K562 (cell line): ENCODE measurements around the gene PLEKHG5. TPM values are rescaled to one million over a fixed set of nuclear protein-coding genes. Genes with fewer than 3 reads are reported as not detected.

Experiments
- CC2D1A ChIP-seq: fragments of 450-650 bp; IDR thresholded peaks from 2 replicates; pipeline ENCODE4 v1.6.1; 2017; ENCODE audit warnings: mild to moderate bottlenecking
- FOS ChIP-seq: IDR thresholded peaks from 3 replicates; pipeline ENCODE4 v1.6.1; 2011; ENCODE audit not compliant: insufficient read length; ENCODE audit errors: extremely low read depth
- GABPB1 ChIP-seq: sonication (generic); formaldehyde crosslinking; IDR thresholded peaks from 2 replicates; pipeline ENCODE4 v1.8.0; 2022; ENCODE audit warnings: mild to moderate bottlenecking, missing genetic modification reagents
- JUND ChIP-seq, 2 experiments: IDR thresholded peaks; 2 replicates in 1 of 2; 3 replicates in 1 of 2; pipeline ENCODE4 v1.6.1; 2011; ENCODE audit warnings: borderline replicate concordance in 2 of 2, low read depth in 2 of 2, low read length in 2 of 2, improper control_type of control experiment in 1 of 2, missing biosample characterization in 1 of 2, missing genetic modification characterization in 1 of 2, missing genetic modification reagents in 1 of 2
- KLF13 ChIP-seq: fragments of 450-650 bp; IDR thresholded peaks from 2 replicates; pipeline ENCODE4 v1.6.1; 2016; ENCODE audit warnings: missing genetic modification characterization, low read depth, mild to moderate bottlenecking, missing compliant biosample characterization, moderate library complexity, borderline replicate concordance
- KLF16 ChIP-seq: IDR thresholded peaks from 2 replicates; pipeline ENCODE4 v1.6.1; 2016; ENCODE audit warnings: antibody characterized with exemption
- LARP7 ChIP-seq: fragments of 450-650 bp; IDR thresholded peaks from 2 replicates; pipeline ENCODE4 v1.6.1; 2016
- MAFG ChIP-seq: fragments of 450-650 bp; conservative IDR thresholded peaks from 2 replicates; pipeline ENCODE4 v1.6.1; 2016; ENCODE audit warnings: missing genetic modification characterization, missing compliant biosample characterization
- NFE2L1 ChIP-seq: fragments of 450-650 bp; IDR thresholded peaks from 2 replicates; pipeline ENCODE4 v1.6.1; 2016; ENCODE audit warnings: missing genetic modification characterization, low read depth, mild to moderate bottlenecking, missing compliant biosample characterization, moderate library complexity, borderline replicate concordance
- NR2C2 ChIP-seq, 2 experiments: fragments of 200-800 bp in 1 of 2; sonication (Bioruptor generic) in 1 of 2; sonication (generic) in 1 of 2; formaldehyde crosslinking in 1 of 2; IDR thresholded peaks; 2 replicates each; pipeline versions ENCODE4 v1.6.1 to v1.8.0; 2016 to 2022; ENCODE audit warnings: mild to moderate bottlenecking in 1 of 2, missing compliant biosample characterization in 1 of 2, missing genetic modification characterization in 1 of 2, missing genetic modification reagents in 1 of 2
- PATZ1 ChIP-seq: fragments of 250-450 bp; sonication (Bioruptor Pico); IDR thresholded peaks from 2 replicates; pipeline ENCODE4 v1.5.0; 2020; ENCODE audit warnings: mild to moderate bottlenecking, borderline replicate concordance
- PHB2 ChIP-seq: fragments of 450-650 bp; IDR thresholded peaks from 2 replicates; pipeline ENCODE4 v1.6.1; 2017; ENCODE audit warnings: low read depth
- POLR2A ChIP-seq: fragments of 450-650 bp; conservative IDR thresholded peaks from 2 replicates; pipeline ENCODE4 v1.6.1; 2016
- POLR2AphosphoS2 ChIP-seq: IDR thresholded peaks from 2 replicates; pipeline ENCODE4 v1.6.1; 2012; ENCODE audit warnings: low read length, improper control_type of control experiment
- POU5F1 ChIP-seq: fragments of 150-350 bp; IDR thresholded peaks from 2 replicates; pipeline ENCODE4 v1.6.1; 2014; ENCODE audit warnings: borderline replicate concordance, low read length, low read depth, mild to moderate bottlenecking; ENCODE audit not compliant: partially characterized antibody
- RHOXF2B ChIP-seq: fragments of 250-450 bp; sonication (Bioruptor Pico); conservative IDR thresholded peaks from 2 replicates; pipeline ENCODE4 v1.5.1; 2021
- SMAD4 ChIP-seq: fragments of 250-450 bp; sonication (Bioruptor Pico); conservative IDR thresholded peaks from 2 replicates; pipeline ENCODE4 v1.8.0; 2021; ENCODE audit warnings: inconsistent platforms, mild to moderate bottlenecking, moderate library complexity
- SMC3 ChIP-seq: conservative IDR thresholded peaks from 2 replicates; pipeline ENCODE4 v1.6.1; 2011; ENCODE audit warnings: low read depth, low read length, improper control_type of control experiment; ENCODE audit not compliant: insufficient read depth
- XRCC5 ChIP-seq: fragments of 200-400 bp; formaldehyde crosslinking; IDR thresholded peaks from 2 replicates; pipeline ENCODE4 v1.6.1; 2017; ENCODE audit warnings: low read depth, mild to moderate bottlenecking, low read length
- YY1 ChIP-seq, 3 experiments: IDR thresholded peaks; 2 replicates each; pipeline ENCODE4 v1.6.1; 2011; ENCODE audit warnings: low read length in 2 of 3, mild to moderate bottlenecking in 2 of 3, moderate library complexity in 2 of 3, borderline replicate concordance in 1 of 3, control low read depth in 1 of 3, low read depth in 1 of 3; ENCODE audit not compliant: insufficient read depth in 3 of 3, insufficient replicate concordance in 2 of 3, control insufficient read depth in 1 of 3, insufficient read length in 1 of 3; ENCODE audit errors: extremely low read depth in 1 of 3
- ZBTB7A ChIP-seq: IDR thresholded peaks from 2 replicates; pipeline ENCODE4 v1.6.1; 2011; ENCODE audit warnings: low read depth, mild to moderate bottlenecking, low read length, moderate library complexity, borderline replicate concordance; ENCODE audit not compliant: control insufficient read depth
- ZFP36 ChIP-seq: fragments of 150-350 bp; IDR thresholded peaks from 2 replicates; pipeline ENCODE4 v1.6.1; 2018; ENCODE audit warnings: low read length, low read depth; ENCODE audit not compliant: partially characterized antibody
- ZNF57 ChIP-seq: fragments of 450-650 bp; formaldehyde crosslinking; IDR thresholded peaks from 2 replicates; pipeline ENCODE4 v1.4.0; 2020; ENCODE audit warnings: mild to moderate bottlenecking, moderate library complexity
- ZNF695 ChIP-seq: fragments of 450-650 bp; formaldehyde crosslinking; IDR thresholded peaks from 2 replicates; pipeline ENCODE4 v1.4.0; 2020; ENCODE audit warnings: mild to moderate bottlenecking, moderate library complexity
- polyA plus RNA-seq, 8 experiments: library from polyadenylated mRNA; depleted of rRNA in 4 of 8; stranded (reverse) in 5 of 8; unstranded in 3 of 8; fragments of >200 nt; fragmentation: Nextera tagmentation in 2 of 8; fragmentation: Illumina TruSeq in 1 of 8; extraction: Ambion mirVana in 2 of 8; extraction: Trizol in 1 of 8; gene quantifications; 2 replicates each; pipeline versions ENCODE4 v1.2.1 to v1.2.3, GENCODE V29; 2011 to 2014; ENCODE audit warnings: inconsistent platforms in 1 of 8, missing spikeins in 1 of 8
- total RNA-seq, 7 experiments: library from RNA; depleted of rRNA in 6 of 7; stranded (reverse); fragments of >200 nt in 6 of 7; fragmentation: Illumina TruSeq in 2 of 7; extraction: Trizol in 2 of 7; gene quantifications; 2 replicates each; pipeline versions ENCODE4 v1.2.1 to v1.2.3, GENCODE V29; 2011 to 2021; ENCODE audit warnings: low replicate concordance in 1 of 7
- TF ChIP-seq, protein P1 (sequence below): fragments of 450-650 bp; formaldehyde crosslinking; IDR thresholded peaks from 2 replicates; pipeline ENCODE4 v1.4.0; 2020; ENCODE audit warnings: mild to moderate bottlenecking, moderate library complexity

The PLEKHG5 gene
- total and polyA plus RNA-seq, 9 of the 15 experiments (the other 6 are each of a cell fraction or from before 2014, with no cell fraction given): 0.04 to 0.29 (median 0.09) TPM; not detected in 3

DNA sequence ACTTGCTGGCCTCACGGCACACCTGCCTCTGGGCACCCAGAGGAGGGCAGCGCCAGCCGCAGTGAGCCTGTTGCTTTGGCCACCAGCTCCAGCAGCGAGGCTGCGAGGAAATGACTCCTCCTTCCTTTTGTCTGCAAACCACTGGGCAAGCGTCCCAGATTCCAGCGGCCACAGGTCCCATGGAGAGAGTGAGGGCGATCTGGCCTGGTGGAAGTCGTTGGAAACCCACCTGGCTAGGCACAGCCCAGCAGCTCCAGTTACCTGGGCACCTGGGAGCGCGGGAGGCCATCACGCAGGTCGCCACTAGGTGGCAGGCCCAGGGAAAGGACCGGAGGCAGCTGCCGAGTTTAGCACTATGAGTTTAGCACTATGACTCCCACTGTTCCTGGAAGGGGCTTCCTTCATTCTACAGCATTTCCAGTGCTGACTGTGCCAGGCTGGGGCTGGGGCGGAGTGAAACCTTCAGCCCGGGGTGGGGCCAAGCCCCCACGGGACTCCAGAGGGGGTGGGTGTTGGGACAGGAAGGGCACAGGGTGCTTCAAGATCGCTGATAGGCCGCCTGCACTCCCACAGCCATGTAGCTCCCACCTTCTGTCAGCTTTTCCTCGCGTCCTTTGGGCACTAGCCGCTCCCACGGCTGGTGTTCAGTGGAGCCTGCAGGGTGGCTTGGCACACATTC lies 68.0 kb downstream of the PLEKHG5 start (continued):
- TF ChIP-seq NFE2L1 (tag) (no peak), RHOXF2B (no peak), MAFG (tag) (no peak), PATZ1 (CRISPR knock-in tag) (no peak), LARP7 (no peak), KLF16 (peak; percentile 69), POU5F1 (peak; percentile 15), ZNF695 (no peak), YY1 (IDR thresholded peaks at IDR 0.05; ENCODE audit: borderline replicate concordance in 1 of 3, control insufficient read depth in 1 of 3, extremely low read depth in 1 of 3, insufficient read depth in 3 of 3, insufficient read length in 1 of 3, insufficient replicate concordance in 2 of 3, low read depth in 1 of 3, low read length in 2 of 3) (peak in 2 of 3 experiments; percentile 38 to 76), XRCC5 (peak; percentile 91), POLR2AphosphoS2 (no peak), POLR2A (no peak), PHB2 (no peak), JUND (IDR thresholded peaks at IDR 0.05; ENCODE audit: borderline replicate concordance, low read depth, low read length) (peak; percentile 27; the same call in 1 of the 2 replicates), JUND (tag; IDR thresholded peaks at IDR 0.05; ENCODE audit: borderline replicate concordance, low read depth, low read length) (no peak; the same call in 2 of the 3 replicates), ZFP36 (peak; percentile 20), ZNF57 (no peak), SMAD4 (no peak), CC2D1A (no peak), NR2C2 (CRISPR knock-in tag; IDR thresholded peaks at IDR 0.05) (no peak), NR2C2 (tag; IDR thresholded peaks at IDR 0.05) (no peak), KLF13 (tag) (no peak), SMC3 (peak; percentile 63), FOS (no peak), ZBTB7A (0 out of 2 replicates have a peak, but pooled peaks have one; percentile 24), GABPB1 (CRISPR knock-in tag) (peak; percentile 33; the same call in 1 of the 2 replicates)
- TF ChIP-seq, protein P1, sequence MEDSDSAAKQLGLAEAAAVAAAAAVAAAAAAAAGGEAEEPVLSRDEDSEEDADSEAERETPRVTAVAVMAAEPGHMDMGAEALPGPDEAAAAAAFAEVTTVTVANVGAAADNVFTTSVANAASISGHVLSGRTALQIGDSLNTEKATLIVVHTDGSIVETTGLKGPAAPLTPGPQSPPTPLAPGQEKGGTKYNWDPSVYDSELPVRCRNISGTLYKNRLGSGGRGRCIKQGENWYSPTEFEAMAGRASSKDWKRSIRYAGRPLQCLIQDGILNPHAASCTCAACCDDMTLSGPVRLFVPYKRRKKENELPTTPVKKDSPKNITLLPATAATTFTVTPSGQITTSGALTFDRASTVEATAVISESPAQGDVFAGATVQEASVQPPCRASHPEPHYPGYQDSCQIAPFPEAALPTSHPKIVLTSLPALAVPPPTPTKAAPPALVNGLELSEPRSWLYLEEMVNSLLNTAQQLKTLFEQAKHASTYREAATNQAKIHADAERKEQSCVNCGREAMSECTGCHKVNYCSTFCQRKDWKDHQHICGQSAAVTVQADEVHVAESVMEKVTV (CRISPR knock-in tag): no peak
